GM19328 (cell line): Measurements from ENCODE around the gene SEC14L1.

Source experiments
- ATAC-seq: cut with Tn5 transposase; IDR thresholded peaks from one replicate; pipeline ENCODE4 v1.9.1; 2021; ENCODE audit warnings: mild to moderate bottlenecking, moderate library complexity; ENCODE audit not compliant: unreplicated experiment

The SEC14L1 gene

GRCh38 chr17:77160875-77161530 lies 20.2 kb downstream of the SEC14L1 start:
- ATAC-seq, result no peak

- ATAC-seq, result no peak
Measured at GRCh38 chr17:77161953-77162352, 21.2 kb downstream of the SEC14L1 start.

GRCh38 chr17:77163001-77163400 lies 22.2 kb downstream of the SEC14L1 start:
- ATAC-seq, result no peak

- no peak for ATAC-seq
Measured at GRCh38 chr17:77163511-77164280, 22.9 kb downstream of the SEC14L1 start.

- no peak for ATAC-seq
Measured at GRCh38 chr17:77164483-77165091, 23.8 kb downstream of the SEC14L1 start.

GRCh38 chr17:77165577-77165976 lies 24.8 kb downstream of the SEC14L1 start:
- ATAC-seq, result no peak

- no peak for ATAC-seq
Measured at GRCh38 chr17:77167472-77168306, 26.9 kb downstream of the SEC14L1 start.

GRCh38 chr17:77173104-77173503 lies 32.3 kb downstream of the SEC14L1 start:
- ATAC-seq, result no peak

- no peak for ATAC-seq
Measured at GRCh38 chr17:77174928-77175661, 34.3 kb downstream of the SEC14L1 start.

- no peak for ATAC-seq
Measured at GRCh38 chr17:77177002-77177741, 36.4 kb downstream of the SEC14L1 start.

- ATAC-seq, result no peak
Measured at GRCh38 chr17:77178050-77178449, 37.3 kb downstream of the SEC14L1 start.

GRCh38 chr17:77178563-77178962 lies 37.8 kb downstream of the SEC14L1 start:
- ATAC-seq, result no peak

- ATAC-seq, result no peak
Measured at GRCh38 chr17:77180503-77181357, 40.0 kb downstream of the SEC14L1 start.

GRCh38 chr17:77182205-77183172 lies 41.7 kb downstream of the SEC14L1 start:
- no peak for ATAC-seq

- ATAC-seq, result no peak
Measured at GRCh38 chr17:77184474-77184873, 43.7 kb downstream of the SEC14L1 start.

GRCh38 chr17:77185137-77185536 lies 44.4 kb downstream of the SEC14L1 start:
- no peak for ATAC-seq

- no peak for ATAC-seq
Measured at GRCh38 chr17:77186141-77186604, 45.4 kb downstream of the SEC14L1 start.
